Heart right ventricle (tissue), 16 donors: Measurements from ENCODE around the gene RHBDL2. TPM values are rescaled to one million over a fixed set of nuclear protein-coding genes. Genes with fewer than 3 reads are reported as not detected.

Experiments used
- ATAC-seq, 8 donors: fragments of 200-7000 bp; cut with Tn5 transposase; one replicate each; pipeline ENCODE4 v1.9.1; 2020; ENCODE audit warnings: mild to moderate bottlenecking in 8 of 8, moderate library complexity in 8 of 8, moderate number of reproducible peaks in 1 of 8
- DNase-seq, 2 donors: peaks; one replicate each; pipeline ENCODE4 v3.0.0-alpha.2; 2020
- H3K27ac ChIP-seq, 10 donors: fragments of 200-600 bp; sonication (generic) in 2 of 10; one replicate each; pipeline versions ENCODE4 v1.5.0 to v1.8.0; 2020 to 2022; ENCODE audit warnings: mild to moderate bottlenecking in 3 of 10
- H3K27me3 ChIP-seq, 7 donors: fragments of 200-600 bp; one replicate each; pipeline ENCODE4 v1.8.0; 2021 to 2022; ENCODE audit warnings: mild to moderate bottlenecking in 2 of 7
- H3K36me3 ChIP-seq, 9 donors: fragments of 200-600 bp; sonication (generic) in 1 of 9; one replicate each; pipeline versions ENCODE4 v1.5.0 to v1.8.0; 2020 to 2022; ENCODE audit warnings: mild to moderate bottlenecking in 2 of 9
- H3K4me1 ChIP-seq, 9 donors: fragments of 200-600 bp; sonication (generic) in 1 of 9; one replicate each; pipeline versions ENCODE4 v1.5.0 to v1.8.0; 2020 to 2022; ENCODE audit warnings: mild to moderate bottlenecking in 4 of 9
- H3K4me3 ChIP-seq, 10 donors: fragments of 200-600 bp; sonication (generic) in 2 of 10; one replicate each; pipeline versions ENCODE4 v1.5.0 to v1.8.0; 2020 to 2022; ENCODE audit warnings: mild to moderate bottlenecking in 7 of 10, moderate library complexity in 2 of 10
- H3K9me3 ChIP-seq, 11 donors: fragments of 200-600 bp in 10 of 11; sonication (generic) in 2 of 11; one replicate each; pipeline versions ENCODE4 v1.5.0 to v1.8.0; 2013 to 2022; ENCODE audit warnings: mild to moderate bottlenecking in 2 of 11, control low read depth in 1 of 11, moderate library complexity in 1 of 11
- CTCF ChIP-seq, 9 donors: fragments of 200-600 bp; sonication (generic) in 2 of 9; IDR thresholded peaks; one replicate each; pipeline versions ENCODE4 v1.5.0 to v1.8.0; 2021 to 2022; ENCODE audit warnings: antibody characterized with exemption in 9 of 9, mild to moderate bottlenecking in 5 of 9, moderate library complexity in 1 of 9
- WGBS, 2 donors: extraction: QIAGEN DNeasy Blood & Tissue Kit; methylation state at CpG; one replicate each; pipeline ENCODE4 v1.1.7; 2013; ENCODE audit warnings: inconsistent platforms in 1 of 2; 5-methylcytosine and 5-hydroxymethylcytosine counted together
- intact Hi-C, 10 donors: fragments of 100-400 bp; cut with DNase I; formaldehyde crosslinking; loops; one replicate each; pipeline versions ENCODE4 v1.11.1 to v1.14.2; 2022
- polyA plus RNA-seq, 2 donors: library from polyadenylated mRNA; stranded (reverse); fragments of 200-250 nt; gene quantifications; one replicate each; pipeline ENCODE4 v1.2.3, GENCODE V29; 2013
- total RNA-seq, 10 donors: library from RNA; stranded (reverse); fragmentation: NEBNext Ultra II Directional in 3 of 10; extraction: Animal tissue kit (Norgen Biotek cat#: 25700) in 3 of 10; gene quantifications; one replicate each; pipeline versions ENCODE4 v1.2.1 to v1.2.4, GENCODE V29; 2021 to 2023
- donor health status: Arrhythmogenic right ventricular cardiomyopathy.
- donor health status: ischemic (EF 13 %, LVEDD 7.1; RV severe dilation, severe dysfunction).
- donor health status: healthy with polysubstance abuse.
- donor health status: DM: no; HTN: yes; CAD: no.
- donor health status: DM: no; HTN: no; CAD: no.
- donor health status: ischemic (EF 25% LVEDD 6.9; RV normal size, moderate dysfunction).
- donor health status: ischemic (EF 25% LVEDD 5.7; RV mildly dilated, moderate dysfunction).
- donor health status: healthy.
- donor health status: DM: yes; HTN: yes; CAD: no.
- donor health status: Ischemic cardiomyopathy.
- donor health status: ischemic (EF 35%, LVEDD 5.7; RV mildly dilated, moderate dysfunction).
- donor health status: nonischemic (EF 11% LVEDD 7.7; RV severe dilation, severe dysfunction).
- donor health status: DM: yes; HTN: yes; CAD: no.
- donor health status: PGD.
- donor health status: ischemic (EF 29% LVEDD 5.4; RV normal size, mild dysfunction).
- donor health status: nonischemic (EF 23%, LVEDD 6.1; RV moderate dilation, normal function).

The RHBDL2 gene
- total and polyA plus RNA-seq, 12 donors = 0.11 to 0.51 (median 0.34) TPM; not detected in 8

- 81 to 84% methylated on average over 6 of the region's 6 CpGs for WGBS, 2 donors
- TF ChIP-seq CTCF (IDR thresholded peaks at IDR 0.05) = no peak
- Histone ChIP-seq H3K27me3 (no peaks in the 10 kb centered on the region), H3K9me3 (no peaks in the 10 kb centered on the region), H3K4me1 (no peaks in the 10 kb centered on the region), H3K36me3 (no peaks in the 10 kb centered on the region), H3K4me3 (no peak overlapping the region), H3K27ac (peak overlapping the region in 5 of 10 donors; percentile 27 to 62 (median 57))
- peak in 1 of 2 donors; percentile 14 for DNase-seq
- peak in 2 of 8 donors; percentile 24 to 34 for ATAC-seq
- intact Hi-C loops = no loop called here
Measured at GRCh38 chr1:38929476-38929875, 12.2 kb downstream of the RHBDL2 start.

DNA sequence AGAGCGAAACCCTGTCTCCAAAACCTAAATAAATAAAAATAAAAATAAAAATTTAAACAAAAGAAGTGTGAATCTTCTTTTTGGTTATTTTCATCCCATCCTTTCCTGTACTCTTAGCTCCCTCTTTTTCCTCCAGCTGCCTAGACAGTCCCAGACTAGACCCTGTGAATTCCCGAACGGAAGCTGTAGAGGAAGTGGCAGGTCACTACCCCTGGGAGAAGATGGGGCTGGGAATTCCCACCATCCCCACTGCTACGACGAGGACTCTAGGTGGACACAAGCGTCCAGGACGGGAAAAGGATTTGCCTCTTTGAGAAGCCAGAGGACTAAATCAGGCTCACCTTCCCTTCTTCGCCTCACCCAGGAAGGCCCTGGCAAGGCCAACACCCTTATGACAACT lies 12.6 kb downstream of the RHBDL2 start:
- WGBS, 2 donors = 62 to 72% methylated on average over 8 of the region's 8 CpGs
- H3K27ac ChIP-seq = peak overlapping the region in 5 of 10 donors; percentile 27 to 62 (median 57)
- ATAC-seq = peak in 7 of 8 donors; percentile 55 to 94 (median 67)
- H3K27me3 ChIP-seq = no peaks in the 10 kb centered on the region
- no peaks in the 10 kb centered on the region for H3K4me1 ChIP-seq
- DNase-seq = peak; percentile 11 to 58
- H3K4me3 ChIP-seq = no peak overlapping the region
- no peaks in the 10 kb centered on the region for H3K9me3 ChIP-seq
- intact Hi-C loops = no loop called here
- TF ChIP-seq CTCF (IDR thresholded peaks at IDR 0.05) = no peak
- H3K36me3 ChIP-seq = no peaks in the 10 kb centered on the region

- no peak for TF ChIP-seq CTCF (IDR thresholded peaks at IDR 0.05)
- ATAC-seq = no peak
- H3K4me3 ChIP-seq = no peak overlapping the region
- DNase-seq = no peak
- no peaks in the 10 kb centered on the region for H3K4me1 ChIP-seq
- 90 to 92% methylated on average over 3 of the region's 3 CpGs for WGBS, 2 donors
- no peaks in the 10 kb centered on the region for H3K36me3 ChIP-seq
- H3K27me3 ChIP-seq = no peaks in the 10 kb centered on the region
- intact Hi-C loops = no loop called here
- H3K27ac ChIP-seq = no peak overlapping the region
- H3K9me3 ChIP-seq = no peaks in the 10 kb centered on the region
Measured at GRCh38 chr1:38926091-38926490, 15.5 kb downstream of the RHBDL2 start.

GRCh38 chr1:38925391-38925790 lies 16.2 kb downstream of the RHBDL2 start:
- no peak overlapping the region for H3K4me3 ChIP-seq
- 90% methylated on average over 2 of the region's 2 CpGs for WGBS, 2 donors
- TF ChIP-seq CTCF (IDR thresholded peaks at IDR 0.05) = no peak
- H3K9me3 ChIP-seq = no peaks in the 10 kb centered on the region
- H3K27ac ChIP-seq = no peak overlapping the region
- DNase-seq (no peak), ATAC-seq (no peak)
- no peaks in the 10 kb centered on the region for H3K27me3 ChIP-seq
- no peaks in the 10 kb centered on the region for H3K4me1 ChIP-seq
- H3K36me3 ChIP-seq = no peaks in the 10 kb centered on the region
- intact Hi-C loops = no loop called here
